Loucy (cell line): ENCODE data around the gene CNTRL.

ENCODE experiments used
- H2AFZ ChIP-seq: fragments of 200-600 bp; sonication (generic); 2 replicates; pipeline ENCODE4 v1.6.0; 2016; ENCODE audit warnings: antibody characterized with exemption, mild to moderate bottlenecking, low read length, moderate library complexity
- H3F3A ChIP-seq: fragments of 200-600 bp; 2 replicates; pipeline ENCODE4 v1.6.0; 2016; ENCODE audit warnings: antibody characterized with exemption, low read depth, mild to moderate bottlenecking
- H3K27me3 ChIP-seq: fragments of 200-600 bp; sonication (generic); 2 replicates; pipeline ENCODE4 v1.6.1; 2014; ENCODE audit warnings: low read length, mild to moderate bottlenecking; ENCODE audit not compliant: insufficient read depth, poor library complexity, severe bottlenecking
- H3K36me3 ChIP-seq: fragments of 200-600 bp; sonication (generic); 2 replicates; pipeline ENCODE4 v1.6.1; 2016; ENCODE audit warnings: low read length; ENCODE audit not compliant: insufficient read depth
- H3K4me1 ChIP-seq: fragments of 200-600 bp; sonication (generic); 2 replicates; pipeline ENCODE4 v1.5.1; 2014; ENCODE audit warnings: low read length, mild to moderate bottlenecking; ENCODE audit not compliant: insufficient read depth, poor library complexity, severe bottlenecking
- H3K4me2 ChIP-seq: fragments of 200-600 bp; sonication (generic); 2 replicates; pipeline ENCODE4 v1.6.0; 2014; ENCODE audit warnings: antibody characterized with exemption, low read length, low read depth, mild to moderate bottlenecking; ENCODE audit not compliant: poor library complexity, severe bottlenecking
- H3K4me3 ChIP-seq: fragments of 200-600 bp; sonication (generic); 2 replicates; pipeline ENCODE4 v1.5.1; 2014; ENCODE audit warnings: low read length, mild to moderate bottlenecking, mixed read lengths; ENCODE audit not compliant: poor library complexity, severe bottlenecking
- H3K79me2 ChIP-seq: fragments of 200-600 bp; sonication (generic); 2 replicates; pipeline ENCODE4 v1.6.1; 2014; ENCODE audit warnings: low read length; ENCODE audit not compliant: insufficient read depth
- H3K9ac ChIP-seq: fragments of 200-600 bp; sonication (generic); 2 replicates; pipeline ENCODE4 v1.6.0; 2014; ENCODE audit warnings: mild to moderate bottlenecking, low read depth, low read length, moderate library complexity; ENCODE audit not compliant: poor library complexity, severe bottlenecking
- H3K9me2 ChIP-seq: fragments of 200-600 bp; sonication (generic); replicated peaks from 2 replicates; pipeline ENCODE4 v1.6.1; 2016; ENCODE audit warnings: low read depth, low read length, mixed read lengths
- H3K9me3 ChIP-seq: fragments of 200-600 bp; sonication (generic); 2 replicates; pipeline ENCODE4 v1.6.1; 2014; ENCODE audit warnings: mild to moderate bottlenecking, antibody characterized with exemption, low read length, low read depth; ENCODE audit not compliant: insufficient read depth
- H4K20me1 ChIP-seq: fragments of 200-600 bp; sonication (generic); 2 replicates; pipeline ENCODE4 v1.6.0; 2014; ENCODE audit warnings: antibody characterized with exemption, low read length, mild to moderate bottlenecking; ENCODE audit not compliant: insufficient read depth, poor library complexity, severe bottlenecking
- CTCF ChIP-seq: fragments of 200-600 bp; sonication (generic); conservative IDR thresholded peaks from 2 replicates; pipeline ENCODE4 v1.5.1; 2014; ENCODE audit warnings: mild to moderate bottlenecking, antibody characterized with exemption, low read length
- EZH2phosphoT487 ChIP-seq: fragments of 200-600 bp; IDR thresholded peaks from 2 replicates; pipeline ENCODE4 v1.6.1; 2018; ENCODE audit warnings: antibody characterized with exemption, mild to moderate bottlenecking, moderate library complexity, borderline replicate concordance

The CNTRL gene

GRCh38 chr9:121144482-121144881, 69.7 kb downstream of the CNTRL start:
- Histone ChIP-seq H2AFZ (no peak overlapping the region), H3K4me2 (no peak overlapping the region), H3F3A (no peaks in the 10 kb centered on the region), H3K36me3 (peaks cover 100% of the 10 kb centered on the region), H3K27me3 (no peaks in the 10 kb centered on the region), H3K79me2 (no peaks in the 10 kb centered on the region), H3K9ac (no peak overlapping the region), H3K4me3 (no peak overlapping the region), H4K20me1 (no peaks in the 10 kb centered on the region), H3K9me3 (no peaks in the 10 kb centered on the region), H3K9me2 (no peaks in the 10 kb centered on the region), H3K4me1 (no peaks in the 10 kb centered on the region)
- TF ChIP-seq EZH2phosphoT487 (no peak), CTCF (no peak)

GRCh38 chr9:121150188-121150587, 75.4 kb downstream of the CNTRL start:
- peaks cover 23% of the 10 kb centered on the region for H3K4me1 ChIP-seq
- H3K4me2 ChIP-seq, result no peak overlapping the region
- no peaks in the 10 kb centered on the region; the same call in 1 of the 2 replicates for H3F3A ChIP-seq
- no peak overlapping the region for H3K9ac ChIP-seq
- TF ChIP-seq CTCF (no peak), EZH2phosphoT487 (no peak)
- no peaks in the 10 kb centered on the region for H3K27me3 ChIP-seq
- no peaks in the 10 kb centered on the region for H3K9me3 ChIP-seq
- H3K79me2 ChIP-seq, result no peaks in the 10 kb centered on the region
- H3K9me2 ChIP-seq, result no peaks in the 10 kb centered on the region
- H3K4me3 ChIP-seq, result no peak overlapping the region
- no peaks in the 10 kb centered on the region for H4K20me1 ChIP-seq
- H2AFZ ChIP-seq, result no peak overlapping the region
- peaks cover 88% of the 10 kb centered on the region for H3K36me3 ChIP-seq

GRCh38 chr9:121153642-121154041, 78.9 kb downstream of the CNTRL start:
- no peaks in the 10 kb centered on the region for H3K9me2 ChIP-seq
- no peak overlapping the region for H2AFZ ChIP-seq
- H3K79me2 ChIP-seq, result no peaks in the 10 kb centered on the region
- no peak overlapping the region for H3K4me2 ChIP-seq
- H3K36me3 ChIP-seq, result peaks cover 84% of the 10 kb centered on the region
- no peak overlapping the region for H3K9ac ChIP-seq
- no peaks in the 10 kb centered on the region for H3K9me3 ChIP-seq
- H3K27me3 ChIP-seq, result no peaks in the 10 kb centered on the region
- no peaks in the 10 kb centered on the region for H4K20me1 ChIP-seq
- H3F3A ChIP-seq, result no peaks in the 10 kb centered on the region; the same call in 1 of the 2 replicates
- peaks cover 28% of the 10 kb centered on the region for H3K4me1 ChIP-seq
- H3K4me3 ChIP-seq, result no peak overlapping the region
- TF ChIP-seq EZH2phosphoT487 (no peak), CTCF (no peak)
